Panc1 (cell line): ENCODE data around the gene COMMD8.

Source experiments
- CTCF ChIP-seq: fragments of 450-650 bp; IDR thresholded peaks from 2 replicates; pipeline ENCODE4 v1.5.1; 2017; ENCODE audit warnings: mild to moderate bottlenecking
- REST ChIP-seq, 2 experiments: IDR thresholded peaks; 2 replicates each; pipeline ENCODE4 v1.6.1; 2011 to 2012; ENCODE audit warnings: low read depth in 2 of 2, control low read depth in 1 of 2, low read length in 1 of 2, mild to moderate bottlenecking in 1 of 2, moderate library complexity in 1 of 2; ENCODE audit not compliant: insufficient read depth in 1 of 2
- TCF7L2 ChIP-seq: IDR thresholded peaks from 2 replicates; pipeline ENCODE4 v1.6.1; 2011; ENCODE audit warnings: mild to moderate bottlenecking, low read depth, low read length, inconsistent platforms

GRCh38 chr4:47474799-47475198, 11.3 kb upstream of the COMMD8 start:
- TF ChIP-seq CTCF (no peak), REST (IDR thresholded peaks at IDR 0.05; ENCODE audit: insufficient read depth in 1 of 2, low read depth in 2 of 2, low read length in 1 of 2) (no peak), TCF7L2 (no peak)
